ENCODE data around the gene DCPS. TPM values are rescaled to one million over a fixed set of nuclear protein-coding genes. Genes with fewer than 3 reads are reported as not detected.
A peak's percentile ranks its signal among the peaks of the same experiment; 100 is the strongest.

DCPS gene
- total and polyA plus RNA-seq, 2 of the 4 experiments (the other 2 are of a cell fraction): 19.7 to 34.8 TPM

GRCh38 chr11:126267650-126268049 lies 36.2 kb upstream of the DCPS start:
- H2AK9ac ChIP-seq (replicated peaks; ENCODE audit: low read depth, low read length, poor library complexity): peak overlapping the region; percentile 84
- peaks cover 44% of the 10 kb centered on the region for H3K36me3 ChIP-seq (ENCODE audit: control insufficient read depth, insufficient read depth, low read length)
- H2BK15ac ChIP-seq (ENCODE audit: low read depth, low read length): 0 out of 3 replicates have a peak overlapping the region, but pooled peaks have one; percentile 25
- no peak overlapping the region for H2BK20ac ChIP-seq (ENCODE audit: low read depth, low read length)
- peak overlapping the region; percentile 86 for H3K4me3 ChIP-seq (ENCODE audit: insufficient read depth, low read depth, low read length)
- H4K5ac ChIP-seq (ENCODE audit: low read depth, low read length): peak overlapping the region; percentile 37
- H3K14ac ChIP-seq (replicated peaks; ENCODE audit: low read depth, low read length): peak overlapping the region; percentile 100
- H3K9me3 ChIP-seq (ENCODE audit: control insufficient read depth, insufficient read depth, low read length): no peaks in the 10 kb centered on the region
- H2AK5ac ChIP-seq (ENCODE audit: low read depth, low read length): peak overlapping the region; percentile 65; the same call in 1 of the 2 replicates
- no peaks in the 10 kb centered on the region for H3K27me3 ChIP-seq (ENCODE audit: control insufficient read depth, insufficient read depth, low read length)
- ATAC-seq (ENCODE audit: low read depth) (no peak), DNase-seq (no peak)
- H3K4me2 ChIP-seq (ENCODE audit: low read depth, low read length): peak overlapping the region; percentile 93
- H2BK5ac ChIP-seq (ENCODE audit: low read depth, low read length, poor library complexity, severe bottlenecking): peak overlapping the region; percentile 83
- no peak overlapping the region for H3K18ac ChIP-seq (ENCODE audit: low read depth, low read length)
- WGBS, 2 experiments (ENCODE audit: extremely low coverage in 2 of 2, insufficient read length in 1 of 2): 94% methylated on average over 3 of the region's 6 CpGs; no CpG with 5 or more reads in 1 of the 2 experiments
- peak overlapping the region; percentile 98 for H4K91ac ChIP-seq (ENCODE audit: insufficient read depth, low read depth, low read length)
- TF ChIP-seq POLR2A (IDR thresholded peaks at IDR 0.05; ENCODE audit: low read depth, low read length): no peak
- 0 out of 2 replicates have a peak, but pooled peaks have one; percentile 7 for TF ChIP-seq CEBPB (IDR thresholded peaks at IDR 0.05; ENCODE audit: low read depth, low read length)
- H3K4ac ChIP-seq (ENCODE audit: low read depth, low read length): peak overlapping the region; percentile 99
- intact Hi-C loops (cut with micrococcal nuclease) (no loop called here), dilution Hi-C loops (cut with HindIII; ENCODE audit: low sequenced_read_pairs, unreplicated experiment) (no loop called here), in situ Hi-C loops (cut with MboI; ENCODE audit: low sequenced_read_pairs) (no loop called here)
- no TSS peak for BruUV-seq (replicated peaks)
- H2AFZ ChIP-seq (replicated peaks; ENCODE audit: low read length, poor library complexity): peak overlapping the region; percentile 18
- peak overlapping the region; percentile 99 to 100 for H4K8ac ChIP-seq (ENCODE audit: low read depth in 2 of 2, low read length in 2 of 2)
- H4K20me1 ChIP-seq (ENCODE audit: insufficient read depth, low read length): peaks cover 9% of the 10 kb centered on the region; the same call in 1 of the 2 replicates
- peaks cover 15% of the 10 kb centered on the region for H3K9me1 ChIP-seq (ENCODE audit: insufficient read depth, low read length)
- peak overlapping the region; percentile 99 for H3K23ac ChIP-seq (ENCODE audit: low read depth, low read length)
- peaks cover 46 to 83% of the 10 kb centered on the region in 2 experiments for H3K79me1 ChIP-seq (ENCODE audit: low read depth in 1 of 2, low read length in 2 of 2)
- peaks cover 3% of the 10 kb centered on the region; the same call in 1 of the 2 replicates for H3K4me1 ChIP-seq (ENCODE audit: control insufficient read depth, insufficient read depth, low read length)
- H3K56ac ChIP-seq (ENCODE audit: extremely low read depth, insufficient read depth, low read length): peak overlapping the region; percentile 98
- peak overlapping the region; percentile 99 for H3K9ac ChIP-seq (ENCODE audit: low read depth, low read length)
- H2BK120ac ChIP-seq (ENCODE audit: low read depth, low read length): no peak overlapping the region
- ChIA-PET CTCF (no interaction called here), POLR2A (ENCODE audit: unreplicated experiment) (no interaction called here)
- H3K27ac ChIP-seq (ENCODE audit: insufficient read depth, low read length): peak overlapping the region; percentile 97

Measured in IMR-90 (cell line).